Endodermal cell (in vitro differentiated cells): ENCODE data around the gene MDH2. TPM values are rescaled to one million over a fixed set of nuclear protein-coding genes. Genes with fewer than 3 reads are reported as not detected.

ENCODE experiments used
- DNase-seq: peaks from one replicate; pipeline ENCODE4 v3.0.0-alpha.2; 2017
- H3K27ac ChIP-seq: 2 replicates; pipeline ENCODE4 v1.5.1; 2013; ENCODE audit warnings: mild to moderate bottlenecking, low read depth, low read length, moderate library complexity
- H3K27me3 ChIP-seq: 2 replicates; pipeline ENCODE4 v1.6.1; 2013; ENCODE audit warnings: mild to moderate bottlenecking, low read length, moderate library complexity; ENCODE audit not compliant: insufficient read depth, control insufficient read depth, poor library complexity, severe bottlenecking
- H3K36me3 ChIP-seq: 2 replicates; pipeline ENCODE4 v1.7.0; 2013; ENCODE audit warnings: mild to moderate bottlenecking, low read length, moderate library complexity; ENCODE audit not compliant: control insufficient read depth, insufficient read depth
- H3K4me1 ChIP-seq: one replicate; pipeline ENCODE4 v1.7.0; 2013; ENCODE audit warnings: low read length; ENCODE audit not compliant: control insufficient read depth, insufficient read depth
- H3K4me3 ChIP-seq: 2 replicates; pipeline ENCODE4 v1.5.1; 2013; ENCODE audit warnings: mild to moderate bottlenecking, low read length, moderate library complexity
- H3K9ac ChIP-seq: 2 replicates; pipeline ENCODE4 v1.6.1; 2013; ENCODE audit warnings: mild to moderate bottlenecking, low read length, moderate library complexity; ENCODE audit not compliant: poor library complexity, severe bottlenecking; ENCODE audit errors: extremely low read depth
- H3K9me3 ChIP-seq: 2 replicates; pipeline ENCODE4 v1.6.1; 2013; ENCODE audit warnings: mild to moderate bottlenecking, low read length, moderate library complexity; ENCODE audit not compliant: control insufficient read depth
- H3K27ac Mint-ChIP-seq: 2 replicates; pipeline ENCODE4 v1.8.0; 2020; ENCODE audit warnings: mixed read lengths
- H3K27me3 Mint-ChIP-seq: 2 replicates; pipeline ENCODE4 v1.8.0; 2021; ENCODE audit warnings: mild to moderate bottlenecking, mixed read lengths; ENCODE audit not compliant: insufficient read depth
- H3K36me3 Mint-ChIP-seq: 2 replicates; pipeline ENCODE4 v1.8.0; 2020; ENCODE audit warnings: low read depth, mixed read lengths
- H3K4me1 Mint-ChIP-seq: 2 replicates; pipeline ENCODE4 v1.8.0; 2020; ENCODE audit warnings: mixed read lengths
- H3K4me3 Mint-ChIP-seq: 2 replicates; pipeline ENCODE4 v1.8.0; 2020; ENCODE audit warnings: mild to moderate bottlenecking, moderate library complexity, mixed read lengths
- H3K9me3 Mint-ChIP-seq: 2 replicates; pipeline ENCODE4 v1.8.0; 2020; ENCODE audit warnings: mild to moderate bottlenecking, mixed read lengths
- WGBS, 2 experiments: methylation state at CpG; one replicate each; pipeline versions ENCODE4 v1.1.5 to v1.1.7; 2013; ENCODE audit warnings: missing lambda C conversion rate in 2 of 2, mixed read lengths in 1 of 2; ENCODE audit not compliant: insufficient coverage in 1 of 2, insufficient read length in 1 of 2; 5-methylcytosine and 5-hydroxymethylcytosine counted together
- total RNA-seq, 2 donors: library from RNA; stranded (reverse); fragmentation: NEBNext Ultra II Directional in 1 of 2; extraction: Animal tissue kit (Norgen Biotek cat#: 25700) in 1 of 2; gene quantifications; 2 replicates in 1 of 2; 3 replicates in 1 of 2; pipeline ENCODE4 v1.2.1, GENCODE V29; 2021
- TF ChIP-seq, protein P1 (sequence below): fragments of 200-600 bp; sonication (generic); conservative IDR thresholded peaks from 2 replicates; pipeline ENCODE4 v1.5.0; 2021; ENCODE audit warnings: antibody characterized with exemption, mild to moderate bottlenecking

The MDH2 gene
- total RNA-seq, 2 donors from 2014 or later: 211 to 253 TPM

DNA sequence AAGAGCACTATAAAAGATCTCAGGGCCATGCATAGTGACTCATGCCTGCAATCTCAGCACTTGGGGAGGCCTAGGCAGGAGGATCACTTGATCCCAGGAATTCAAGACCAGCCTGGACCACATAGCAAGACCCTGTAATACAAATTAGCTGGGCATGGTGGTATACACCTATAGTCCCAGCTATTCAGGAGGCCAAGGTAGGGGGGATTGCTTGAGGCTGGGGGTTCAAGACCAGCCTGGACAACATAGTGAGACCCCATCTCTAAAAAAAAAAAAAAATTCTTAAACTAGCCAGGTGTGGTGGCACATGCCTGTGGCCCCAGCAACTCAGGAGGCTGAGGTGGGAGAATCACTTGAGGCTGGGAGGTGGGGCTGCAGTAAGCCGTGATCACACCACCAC is 15.9 kb upstream of the MDH2 start:
- Histone ChIP-seq H3K9ac (no peak overlapping the region), H3K4me3 (no peak overlapping the region), H3K9me3 (peaks cover 5% of the 10 kb centered on the region), H3K4me1 (no peaks in the 10 kb centered on the region), H3K36me3 (peaks cover 24% of the 10 kb centered on the region), H3K27me3 (no peaks in the 10 kb centered on the region), H3K27ac (no peak overlapping the region)
- Mint-ChIP-seq H3K27me3 (no peaks in the 10 kb centered on the region), H3K27ac (no peak overlapping the region), H3K4me1 (no peaks in the 10 kb centered on the region), H3K36me3 (peaks cover 39% of the 10 kb centered on the region), H3K4me3 (no peak overlapping the region), H3K9me3 (peaks cover 5% of the 10 kb centered on the region)
- DNase-seq: no peak
- WGBS, 2 experiments: 88% methylated on average over 1 of the region's 1 CpG; no CpG with 5 or more reads in 1 of the 2 experiments
- TF ChIP-seq, protein P1, sequence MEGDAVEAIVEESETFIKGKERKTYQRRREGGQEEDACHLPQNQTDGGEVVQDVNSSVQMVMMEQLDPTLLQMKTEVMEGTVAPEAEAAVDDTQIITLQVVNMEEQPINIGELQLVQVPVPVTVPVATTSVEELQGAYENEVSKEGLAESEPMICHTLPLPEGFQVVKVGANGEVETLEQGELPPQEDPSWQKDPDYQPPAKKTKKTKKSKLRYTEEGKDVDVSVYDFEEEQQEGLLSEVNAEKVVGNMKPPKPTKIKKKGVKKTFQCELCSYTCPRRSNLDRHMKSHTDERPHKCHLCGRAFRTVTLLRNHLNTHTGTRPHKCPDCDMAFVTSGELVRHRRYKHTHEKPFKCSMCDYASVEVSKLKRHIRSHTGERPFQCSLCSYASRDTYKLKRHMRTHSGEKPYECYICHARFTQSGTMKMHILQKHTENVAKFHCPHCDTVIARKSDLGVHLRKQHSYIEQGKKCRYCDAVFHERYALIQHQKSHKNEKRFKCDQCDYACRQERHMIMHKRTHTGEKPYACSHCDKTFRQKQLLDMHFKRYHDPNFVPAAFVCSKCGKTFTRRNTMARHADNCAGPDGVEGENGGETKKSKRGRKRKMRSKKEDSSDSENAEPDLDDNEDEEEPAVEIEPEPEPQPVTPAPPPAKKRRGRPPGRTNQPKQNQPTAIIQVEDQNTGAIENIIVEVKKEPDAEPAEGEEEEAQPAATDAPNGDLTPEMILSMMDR: no peak

DNA sequence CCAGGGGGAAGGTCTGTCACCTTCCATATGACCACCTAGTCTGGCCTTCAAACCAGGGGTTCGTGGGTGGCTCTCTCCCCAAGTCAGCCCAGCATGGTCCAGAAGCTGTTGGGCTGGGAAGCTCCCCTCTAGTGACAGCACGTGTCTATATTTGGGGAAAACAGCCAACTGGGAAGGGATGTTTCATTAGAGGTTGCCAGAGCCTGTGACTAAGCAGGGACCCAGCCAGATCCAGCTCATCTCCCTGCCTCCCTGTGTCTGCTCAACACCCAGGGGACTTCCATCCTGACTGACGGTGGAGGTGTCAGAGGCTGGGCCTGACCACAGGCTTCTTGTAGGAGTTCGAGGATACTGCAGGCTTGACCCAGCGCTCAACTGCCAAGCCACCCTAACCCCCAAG is 10.6 kb upstream of the MDH2 start:
- Histone ChIP-seq H3K9me3 (no peaks in the 10 kb centered on the region), H3K36me3 (no peaks in the 10 kb centered on the region), H3K4me3 (no peak overlapping the region), H3K27me3 (no peaks in the 10 kb centered on the region), H3K27ac (no peak overlapping the region), H3K9ac (no peak overlapping the region), H3K4me1 (no peaks in the 10 kb centered on the region)
- Mint-ChIP-seq H3K4me1 (no peaks in the 10 kb centered on the region), H3K9me3 (no peaks in the 10 kb centered on the region), H3K36me3 (peaks cover 21% of the 10 kb centered on the region), H3K4me3 (no peak overlapping the region), H3K27ac (no peak overlapping the region), H3K27me3 (no peaks in the 10 kb centered on the region)
- WGBS, 2 experiments: 93 to 94% methylated on average over 2 to 5 of the region's 5 CpGs
- TF ChIP-seq, protein P1: no peak
- no peak for DNase-seq

DNA sequence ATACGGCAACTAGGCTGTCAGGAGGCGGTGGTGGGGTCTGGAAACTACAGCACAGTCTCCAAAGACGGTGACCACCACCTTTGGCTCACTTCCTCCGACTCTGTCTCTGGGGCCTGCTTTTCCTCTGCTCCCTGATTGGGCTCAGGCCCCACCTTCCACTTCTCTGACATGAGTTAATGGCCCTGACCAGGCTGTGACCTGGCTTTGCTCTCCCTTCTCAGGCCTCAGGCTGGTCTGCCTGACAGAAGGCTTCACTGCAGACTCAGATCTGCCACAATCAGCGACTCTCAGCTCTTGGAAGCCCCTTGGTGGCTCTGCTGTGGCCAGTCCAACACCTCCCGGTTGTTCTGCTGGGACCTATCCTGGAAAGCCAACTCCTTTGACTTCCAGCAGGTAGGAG is 7.8 kb upstream of the MDH2 start:
- H3K27ac Mint-ChIP-seq: no peak overlapping the region
- no peaks in the 10 kb centered on the region for H3K4me1 ChIP-seq
- no peak for DNase-seq
- no peak overlapping the region for H3K4me3 ChIP-seq
- peaks cover 7% of the 10 kb centered on the region for H3K4me1 Mint-ChIP-seq
- no peak overlapping the region for H3K27ac ChIP-seq
- no peak overlapping the region for H3K4me3 Mint-ChIP-seq
- H3K27me3 Mint-ChIP-seq: no peaks in the 10 kb centered on the region
- H3K36me3 Mint-ChIP-seq: peaks cover 21% of the 10 kb centered on the region
- peaks cover 5% of the 10 kb centered on the region for H3K36me3 ChIP-seq
- H3K27me3 ChIP-seq: no peaks in the 10 kb centered on the region
- TF ChIP-seq, protein P1: no peak
- no peaks in the 10 kb centered on the region for H3K9me3 ChIP-seq
- H3K9ac ChIP-seq: no peak overlapping the region
- no peaks in the 10 kb centered on the region for H3K9me3 Mint-ChIP-seq
- 87 to 92% methylated on average over 5 to 6 of the region's 6 CpGs for WGBS, 2 experiments
